Osteocyte (in vitro differentiated cells): ENCODE results near the gene SYT12. TPM values are rescaled to one million over a fixed set of nuclear protein-coding genes. Genes with fewer than 3 reads are reported as not detected.

ENCODE experiments used
- DNase-seq: peaks from one replicate; pipeline ENCODE4 v3.0.0; 2021; ENCODE audit warnings: mixed read lengths; ENCODE audit not compliant: unreplicated experiment; ENCODE audit errors: extremely low spot score
- H3K27ac Mint-ChIP-seq: one replicate; pipeline ENCODE4 v1.8.0; 2021; ENCODE audit warnings: mild to moderate bottlenecking, mixed read lengths; ENCODE audit not compliant: unreplicated experiment
- H3K27me3 Mint-ChIP-seq: one replicate; pipeline ENCODE4 v1.8.0; 2021; ENCODE audit warnings: mixed read lengths; ENCODE audit not compliant: unreplicated experiment
- H3K36me3 Mint-ChIP-seq: one replicate; pipeline ENCODE4 v1.8.0; 2021; ENCODE audit warnings: mixed read lengths; ENCODE audit not compliant: unreplicated experiment
- H3K4me1 Mint-ChIP-seq: one replicate; pipeline ENCODE4 v1.8.0; 2021; ENCODE audit warnings: mixed read lengths; ENCODE audit not compliant: unreplicated experiment
- H3K4me3 Mint-ChIP-seq: one replicate; pipeline ENCODE4 v1.8.0; 2021; ENCODE audit warnings: mild to moderate bottlenecking, moderate library complexity, mixed read lengths; ENCODE audit not compliant: unreplicated experiment
- H3K9me3 Mint-ChIP-seq: one replicate; pipeline ENCODE4 v1.8.0; 2021; ENCODE audit warnings: mixed read lengths; ENCODE audit not compliant: unreplicated experiment
- microRNA-seq: library from miRNA; unstranded; fragments of <30 nt; microRNA quantifications from one replicate; pipeline ENCODE4 v1.1.0, GENCODE V29; 2020; ENCODE audit not compliant: unreplicated experiment
- total RNA-seq: library from RNA; stranded (reverse); gene quantifications from 2 replicates; pipeline ENCODE4 v1.2.1, GENCODE V29; 2021
- TF ChIP-seq, protein P1 (sequence below): fragments of 200-600 bp; sonication (generic); IDR thresholded peaks from 2 replicates; pipeline ENCODE4 v1.5.0; 2021; ENCODE audit warnings: antibody characterized with exemption, mild to moderate bottlenecking, moderate library complexity

SYT12 gene
- total RNA-seq, 1 donor from 2014 or later: 1.7 TPM

DNA sequence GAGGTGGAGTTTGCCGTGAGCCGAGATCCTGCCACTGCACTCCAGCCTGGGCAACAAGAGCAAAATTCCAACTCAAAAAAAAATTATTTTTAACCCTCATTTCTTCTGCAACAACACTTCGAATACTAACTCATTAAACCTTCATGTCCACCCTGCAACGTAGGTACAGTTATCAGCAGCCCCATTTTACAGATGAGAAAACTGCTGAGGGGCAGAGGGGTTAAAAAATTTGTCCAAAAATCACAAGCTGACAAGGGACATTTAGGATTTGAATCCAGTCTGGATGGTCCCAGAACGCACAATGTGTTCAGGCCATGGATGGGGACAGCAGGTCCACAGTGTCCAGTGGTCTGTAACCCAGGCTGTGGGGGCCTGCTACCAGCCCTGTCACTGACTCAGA, 62.7 kb downstream of the SYT12 start:
- no peak overlapping the region for H3K27ac Mint-ChIP-seq
- no peaks in the 10 kb centered on the region for H3K27me3 Mint-ChIP-seq
- peaks cover 12% of the 10 kb centered on the region for H3K4me1 Mint-ChIP-seq
- TF ChIP-seq, protein P1, sequence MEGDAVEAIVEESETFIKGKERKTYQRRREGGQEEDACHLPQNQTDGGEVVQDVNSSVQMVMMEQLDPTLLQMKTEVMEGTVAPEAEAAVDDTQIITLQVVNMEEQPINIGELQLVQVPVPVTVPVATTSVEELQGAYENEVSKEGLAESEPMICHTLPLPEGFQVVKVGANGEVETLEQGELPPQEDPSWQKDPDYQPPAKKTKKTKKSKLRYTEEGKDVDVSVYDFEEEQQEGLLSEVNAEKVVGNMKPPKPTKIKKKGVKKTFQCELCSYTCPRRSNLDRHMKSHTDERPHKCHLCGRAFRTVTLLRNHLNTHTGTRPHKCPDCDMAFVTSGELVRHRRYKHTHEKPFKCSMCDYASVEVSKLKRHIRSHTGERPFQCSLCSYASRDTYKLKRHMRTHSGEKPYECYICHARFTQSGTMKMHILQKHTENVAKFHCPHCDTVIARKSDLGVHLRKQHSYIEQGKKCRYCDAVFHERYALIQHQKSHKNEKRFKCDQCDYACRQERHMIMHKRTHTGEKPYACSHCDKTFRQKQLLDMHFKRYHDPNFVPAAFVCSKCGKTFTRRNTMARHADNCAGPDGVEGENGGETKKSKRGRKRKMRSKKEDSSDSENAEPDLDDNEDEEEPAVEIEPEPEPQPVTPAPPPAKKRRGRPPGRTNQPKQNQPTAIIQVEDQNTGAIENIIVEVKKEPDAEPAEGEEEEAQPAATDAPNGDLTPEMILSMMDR: no peak
- no peaks in the 10 kb centered on the region for H3K36me3 Mint-ChIP-seq
- H3K4me3 Mint-ChIP-seq: no peak overlapping the region
- H3K9me3 Mint-ChIP-seq: no peaks in the 10 kb centered on the region
- no peak for DNase-seq

DNA sequence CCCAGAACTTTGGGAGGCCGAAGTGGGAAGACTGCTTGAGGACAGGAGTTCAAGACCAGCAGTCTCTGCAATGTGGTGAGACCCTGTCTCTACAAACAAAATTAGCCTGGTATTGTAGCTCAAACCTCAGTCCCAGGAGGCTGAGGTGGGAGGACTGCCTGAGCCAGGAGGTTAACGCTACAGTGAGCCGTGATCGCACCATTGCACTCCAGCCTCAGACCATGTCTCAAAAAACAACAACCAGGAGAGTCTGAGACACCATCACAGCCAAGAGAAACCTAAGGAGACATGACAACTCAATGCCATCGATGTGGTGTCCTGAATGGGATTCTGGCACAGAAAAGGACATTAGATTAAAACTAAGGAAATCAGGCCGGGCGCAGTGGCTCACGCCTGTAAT, 67.8 kb downstream of the SYT12 start:
- DNase-seq: no peak
- Mint-ChIP-seq H3K9me3 (no peaks in the 10 kb centered on the region), H3K4me1 (no peaks in the 10 kb centered on the region), H3K4me3 (no peak overlapping the region), H3K36me3 (no peaks in the 10 kb centered on the region), H3K27me3 (peaks cover 3% of the 10 kb centered on the region), H3K27ac (no peak overlapping the region)
- TF ChIP-seq, protein P1: no peak

DNA sequence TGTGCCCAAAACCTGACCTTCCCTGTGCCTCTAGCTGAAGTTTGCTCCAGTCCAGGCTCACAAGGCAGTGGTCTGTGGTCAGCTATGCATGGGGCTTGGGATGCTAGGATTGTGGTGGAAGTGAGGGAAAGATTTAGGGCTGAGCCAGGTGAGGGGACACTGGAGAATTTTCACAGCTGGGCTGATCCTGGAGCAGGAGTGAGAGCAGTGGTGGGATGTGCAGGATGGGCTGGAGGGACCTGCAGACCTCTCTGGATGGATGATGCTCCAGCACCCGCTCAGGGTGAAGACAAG, 72.2 kb downstream of the SYT12 start:
- no peaks in the 10 kb centered on the region for H3K4me1 Mint-ChIP-seq
- DNase-seq: no peak
- H3K36me3 Mint-ChIP-seq: no peaks in the 10 kb centered on the region
- peaks cover 3% of the 10 kb centered on the region for H3K27me3 Mint-ChIP-seq
- TF ChIP-seq, protein P1: no peak
- no peak overlapping the region for H3K4me3 Mint-ChIP-seq
- H3K9me3 Mint-ChIP-seq: no peaks in the 10 kb centered on the region
- no peak overlapping the region for H3K27ac Mint-ChIP-seq

DNA sequence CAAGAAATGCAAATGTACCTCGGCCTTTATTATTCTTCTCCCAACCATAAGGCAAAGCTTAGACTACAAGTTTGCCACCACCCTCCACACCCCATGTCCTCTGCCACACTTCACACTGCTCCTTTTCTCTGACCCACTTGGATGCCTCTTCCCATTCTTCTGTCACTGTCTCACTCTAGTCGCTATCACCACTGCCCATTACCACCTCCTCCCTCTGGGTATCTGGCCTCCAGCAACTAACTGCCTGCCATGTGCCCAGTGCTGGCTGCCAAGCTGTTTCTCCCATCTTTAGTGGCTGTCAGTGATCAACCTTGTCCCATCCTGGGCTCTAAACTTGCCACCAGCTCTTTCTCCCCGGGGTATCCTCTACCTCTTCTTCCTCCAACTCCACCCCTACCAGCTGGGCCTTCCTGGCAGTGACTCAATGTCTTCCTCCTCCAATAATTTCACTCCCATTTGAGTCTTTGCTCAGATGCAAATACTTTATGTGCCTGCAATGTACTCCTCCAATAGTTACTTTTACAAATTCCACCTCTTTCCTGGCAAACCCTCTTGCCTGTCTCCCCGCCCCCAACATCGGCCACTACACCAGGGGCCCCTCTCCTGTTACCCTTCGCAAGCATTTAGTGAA, 76.0 kb downstream of the SYT12 start:
- H3K4me3 Mint-ChIP-seq: no peak overlapping the region
- H3K36me3 Mint-ChIP-seq: no peaks in the 10 kb centered on the region
- TF ChIP-seq, protein P1: no peak
- no peaks in the 10 kb centered on the region for H3K4me1 Mint-ChIP-seq
- H3K27ac Mint-ChIP-seq: no peak overlapping the region
- no peak for DNase-seq
- no peaks in the 10 kb centered on the region for H3K9me3 Mint-ChIP-seq
- peaks cover 3% of the 10 kb centered on the region for H3K27me3 Mint-ChIP-seq

DNA sequence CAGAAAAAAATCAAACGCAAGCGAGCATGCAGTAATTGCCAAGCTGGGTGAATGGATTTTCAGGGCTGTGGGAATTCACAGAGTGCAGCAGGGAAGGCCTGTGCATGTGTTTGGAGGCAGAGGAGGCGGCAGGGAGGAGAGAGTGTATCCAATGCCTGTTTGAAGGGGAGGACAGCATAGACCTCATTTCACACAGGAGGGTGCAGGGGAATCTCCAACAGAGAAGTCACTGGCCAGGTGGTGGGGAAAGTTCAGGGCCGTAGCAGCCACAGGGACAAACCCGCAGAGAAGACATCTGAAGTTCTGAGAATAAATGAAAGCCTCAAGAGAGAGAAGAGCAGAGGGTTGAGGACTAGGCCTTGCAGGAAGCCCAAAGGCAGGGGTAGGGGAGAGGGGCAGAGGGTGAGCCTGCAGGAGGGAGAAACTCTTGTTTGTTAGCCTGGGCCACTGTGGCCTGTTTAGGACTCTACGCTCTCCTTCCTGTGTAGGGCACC, 76.9 kb downstream of the SYT12 start:
- TF ChIP-seq, protein P1: no peak
- Mint-ChIP-seq H3K36me3 (no peaks in the 10 kb centered on the region), H3K9me3 (no peaks in the 10 kb centered on the region), H3K4me1 (no peaks in the 10 kb centered on the region), H3K4me3 (no peak overlapping the region), H3K27ac (no peak overlapping the region), H3K27me3 (peaks cover 3% of the 10 kb centered on the region)
- DNase-seq: no peak

Small RNAs within 50 kb of the gene (microRNA-seq; reads per million reads assigned to microRNA genes)
- not detected for gene MIR6860

Other genes with a start within 250 kb of the SYT12 start
- gene RCE1, start 179.7 kb upstream of the SYT12 start, total RNA-seq: 20.3 and 21.3 TPM in 2 replicates
- 41.7 and 45.0 TPM in 2 replicates for gene LRFN4, start 166.1 kb upstream of the SYT12 start, total RNA-seq
- gene PC, start 64.8 kb upstream of the SYT12 start, total RNA-seq: 41.7 and 49.1 TPM in 2 replicates
- gene C11orf86, start 47.8 kb upstream of the SYT12 start, total RNA-seq: not detected in 2 replicates
- gene RHOD, start 33.7 kb downstream of the SYT12 start, total RNA-seq: 9.3 and 9.4 TPM in 2 replicates
- 62.9 and 64.8 TPM in 2 replicates for gene KDM2A, start 96.1 kb downstream of the SYT12 start, total RNA-seq
- gene GRK2, start 243.3 kb downstream of the SYT12 start, total RNA-seq: 41.5 and 45.0 TPM in 2 replicates